Gastroesophageal sphincter (tissue), 4 donors: ENCODE results near the gene PLEKHN1. TPM values are rescaled to one million over a fixed set of nuclear protein-coding genes. Genes with fewer than 3 reads are reported as not detected.

Source experiments
- ATAC-seq: fragments of 150-250 bp; one replicate; pipeline ENCODE4 v1.9.1; 2016; ENCODE audit warnings: mild to moderate bottlenecking, moderate library complexity
- H3K27ac ChIP-seq, 4 donors: fragments of 200-600 bp; sonication (generic) in 3 of 4; 1 replicate in 3 of 4; 2 replicates in 1 of 4; pipeline ENCODE4 v1.5.1; 2016 to 2019
- H3K27me3 ChIP-seq: fragments of 200-600 bp; sonication (generic); one replicate; pipeline ENCODE4 v1.5.1; 2019
- H3K36me3 ChIP-seq, 2 donors: fragments of 200-600 bp; sonication (generic); one replicate each; pipeline ENCODE4 v1.5.1; 2019; ENCODE audit warnings: control low read depth in 1 of 2
- H3K4me1 ChIP-seq, 3 donors: fragments of 200-600 bp; sonication (generic); 1 replicate in 2 of 3; 2 replicates in 1 of 3; pipeline ENCODE4 v1.5.1; 2016 to 2019; ENCODE audit warnings: control low read depth in 2 of 3
- H3K4me3 ChIP-seq, 2 donors: fragments of 200-600 bp; sonication (generic); one replicate each; pipeline ENCODE4 v1.5.1; 2019; ENCODE audit warnings: mild to moderate bottlenecking in 1 of 2, moderate library complexity in 1 of 2
- H3K9me3 ChIP-seq, 3 donors: fragments of 200-600 bp; sonication (generic); one replicate each; pipeline ENCODE4 v1.5.1; 2017 to 2019; ENCODE audit warnings: control low read depth in 2 of 3
- CTCF ChIP-seq, 4 experiments: fragments of 200-600 bp in 2 of 4; fragments of 450-650 bp in 2 of 4; sonication (generic) in 1 of 4; IDR thresholded peaks; one replicate each; pipeline ENCODE4 v1.5.1; 2017 to 2019; ENCODE audit warnings: antibody characterized with exemption in 4 of 4, mild to moderate bottlenecking in 2 of 4, moderate library complexity in 2 of 4
- EP300 ChIP-seq: sonication (generic); formaldehyde crosslinking; IDR thresholded peaks from one replicate; pipeline ENCODE4 v1.6.1; 2017; ENCODE audit warnings: antibody characterized with exemption, mild to moderate bottlenecking
- POLR2A ChIP-seq, 2 donors: fragments of 450-650 bp; IDR thresholded peaks; one replicate each; pipeline ENCODE4 v1.6.1; 2017; ENCODE audit warnings: antibody characterized with exemption in 2 of 2, mild to moderate bottlenecking in 2 of 2, moderate library complexity in 1 of 2
- POLR2AphosphoS5 ChIP-seq: sonication (generic); formaldehyde crosslinking; IDR thresholded peaks from one replicate; pipeline ENCODE4 v1.6.1; 2017; ENCODE audit warnings: antibody characterized with exemption
- WGBS, 2 donors: methylation state at CpG; one replicate each; pipeline ENCODE4 v1.1.5; 2018; ENCODE audit warnings: low coverage in 1 of 2; 5-methylcytosine and 5-hydroxymethylcytosine counted together
- total RNA-seq, 4 donors: library from RNA; depleted of rRNA; stranded (reverse); fragments of >200 nt; gene quantifications; one replicate each; pipeline ENCODE4 v1.1.0, GENCODE V29; 2016

The PLEKHN1 gene
- total RNA-seq, 4 donors from 2014 or later: 0.62 to 2.3 TPM; not detected in 2

DNA sequence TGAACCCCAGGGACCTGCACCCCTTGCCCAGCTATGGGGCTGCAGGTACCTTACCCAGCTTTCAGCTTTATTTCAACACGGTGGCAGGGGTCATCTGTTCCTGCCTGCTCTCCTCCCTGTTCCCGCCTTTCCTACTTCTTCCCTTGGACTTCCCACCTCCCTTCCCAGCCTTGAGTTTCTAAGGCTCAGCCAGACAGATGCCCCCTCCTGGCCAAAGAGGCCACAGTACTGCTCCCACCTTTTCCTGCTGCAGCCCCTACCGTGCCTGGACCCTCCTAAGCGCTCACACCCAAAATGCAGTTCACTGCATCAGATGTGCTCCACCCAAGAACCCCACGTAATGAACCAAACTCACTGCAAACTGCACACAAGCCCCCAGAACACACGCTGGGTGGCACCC, 14.9 kb upstream of the PLEKHN1 start:
- H3K27ac ChIP-seq: no peak overlapping the region
- WGBS, 2 donors: 20 to 57% methylated on average over 1 to 2 of the region's 6 CpGs
- no peaks in the 10 kb centered on the region for H3K9me3 ChIP-seq
- H3K36me3 ChIP-seq: peaks cover 0 to 100% of the 10 kb centered on the region in 2 donors
- no peaks in the 10 kb centered on the region for H3K27me3 ChIP-seq
- no peaks in the 10 kb centered on the region for H3K4me1 ChIP-seq
- no peak overlapping the region for H3K4me3 ChIP-seq
- no peak for TF ChIP-seq POLR2A (IDR thresholded peaks at IDR 0.05)
- TF ChIP-seq POLR2AphosphoS5: no peak
- no peak for TF ChIP-seq EP300
- TF ChIP-seq CTCF (IDR thresholded peaks at IDR 0.05): no peak
- ATAC-seq: no peak

- no CpG with 5 or more reads among the region's 15 CpGs for WGBS, 2 donors
- H3K27me3 ChIP-seq: no peaks in the 10 kb centered on the region
- peaks cover 0 to 99% of the 10 kb centered on the region in 2 donors for H3K36me3 ChIP-seq
- TF ChIP-seq POLR2AphosphoS5: no peak
- no peak for TF ChIP-seq CTCF (IDR thresholded peaks at IDR 0.05)
- no peak for TF ChIP-seq EP300
- TF ChIP-seq POLR2A (IDR thresholded peaks at IDR 0.05): no peak
- H3K27ac ChIP-seq: no peak overlapping the region
- no peaks in the 10 kb centered on the region for H3K9me3 ChIP-seq
- peaks cover 0 to 5% (median 0%) of the 10 kb centered on the region in 3 donors for H3K4me1 ChIP-seq
- no peak for ATAC-seq
- no peak overlapping the region for H3K4me3 ChIP-seq
Observed at GRCh38 chr1:952201-952600, 14.1 kb upstream of the PLEKHN1 start.

GRCh38 chr1:952603-953002, 13.7 kb upstream of the PLEKHN1 start:
- Histone ChIP-seq H3K36me3 (peaks cover 0 to 95% of the 10 kb centered on the region in 2 donors), H3K27me3 (no peaks in the 10 kb centered on the region), H3K9me3 (no peaks in the 10 kb centered on the region), H3K27ac (no peak overlapping the region), H3K4me3 (no peak overlapping the region), H3K4me1 (peaks cover 0 to 9% (median 2%) of the 10 kb centered on the region in 3 donors)
- no peak for ATAC-seq
- TF ChIP-seq POLR2AphosphoS5 (no peak), EP300 (no peak), POLR2A (IDR thresholded peaks at IDR 0.05) (no peak), CTCF (IDR thresholded peaks at IDR 0.05) (no peak)
- no CpG with 5 or more reads among the region's 7 CpGs for WGBS, 2 donors

- no peak overlapping the region for H3K27ac ChIP-seq
- TF ChIP-seq EP300: no peak
- TF ChIP-seq POLR2AphosphoS5: no peak
- no peak for TF ChIP-seq POLR2A (IDR thresholded peaks at IDR 0.05)
- no peak for TF ChIP-seq CTCF (IDR thresholded peaks at IDR 0.05)
- no peak overlapping the region for H3K4me3 ChIP-seq
- no peaks in the 10 kb centered on the region for H3K9me3 ChIP-seq
- peaks cover 0 to 84% of the 10 kb centered on the region in 2 donors for H3K36me3 ChIP-seq
- WGBS, 2 donors: 40% methylated on average over 1 of the region's 32 CpGs; no CpG with 5 or more reads in 1 of the 2 donors
- no peak for ATAC-seq
- H3K4me1 ChIP-seq: peaks cover 0 to 20% (median 13%) of the 10 kb centered on the region in 3 donors
- H3K27me3 ChIP-seq: no peaks in the 10 kb centered on the region
Observed at GRCh38 chr1:953524-954320, 12.6 kb upstream of the PLEKHN1 start.

DNA sequence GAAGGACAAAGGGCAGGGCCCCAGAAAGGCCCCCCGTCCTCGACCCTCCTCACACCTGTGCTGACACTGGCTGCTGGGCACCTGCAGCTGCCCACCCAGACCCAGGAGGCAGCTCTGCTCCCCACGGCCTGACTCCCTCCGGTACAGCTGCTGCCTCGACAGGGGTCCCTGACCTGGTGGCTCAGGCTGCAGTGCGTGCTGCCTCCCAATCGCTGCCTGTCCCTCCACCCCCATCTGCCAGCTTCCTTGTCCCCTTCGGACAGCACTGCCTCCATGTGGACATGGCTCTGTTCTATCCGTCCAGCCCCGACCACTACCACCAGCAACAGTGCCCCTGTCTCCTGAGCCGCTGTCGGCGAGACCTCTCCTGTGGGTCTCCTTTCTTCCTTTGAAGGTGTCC, 11.4 kb upstream of the PLEKHN1 start:
- Histone ChIP-seq H3K4me1 (peaks cover 0 to 28% (median 17%) of the 10 kb centered on the region in 3 donors), H3K4me3 (no peak overlapping the region), H3K27ac (no peak overlapping the region), H3K27me3 (no peaks in the 10 kb centered on the region), H3K9me3 (no peaks in the 10 kb centered on the region), H3K36me3 (peaks cover 0 to 72% of the 10 kb centered on the region in 2 donors)
- WGBS, 2 donors: 75 to 80% methylated on average over 1 to 12 of the region's 13 CpGs
- no peak for TF ChIP-seq CTCF (IDR thresholded peaks at IDR 0.05)
- TF ChIP-seq EP300: no peak
- no peak for TF ChIP-seq POLR2A (IDR thresholded peaks at IDR 0.05)
- TF ChIP-seq POLR2AphosphoS5: no peak
- ATAC-seq: no peak
